GM12872 (cell line): ENCODE results near the gene MIPOL1.

ENCODE experiments used
- TF ChIP-seq, protein P1 (sequence below): IDR thresholded peaks from 3 replicates; pipeline ENCODE4 v1.5.1; 2011; ENCODE audit warnings: low read depth, mild to moderate bottlenecking, low read length, moderate library complexity; ENCODE audit not compliant: insufficient read depth

Gene MIPOL1

DNA sequence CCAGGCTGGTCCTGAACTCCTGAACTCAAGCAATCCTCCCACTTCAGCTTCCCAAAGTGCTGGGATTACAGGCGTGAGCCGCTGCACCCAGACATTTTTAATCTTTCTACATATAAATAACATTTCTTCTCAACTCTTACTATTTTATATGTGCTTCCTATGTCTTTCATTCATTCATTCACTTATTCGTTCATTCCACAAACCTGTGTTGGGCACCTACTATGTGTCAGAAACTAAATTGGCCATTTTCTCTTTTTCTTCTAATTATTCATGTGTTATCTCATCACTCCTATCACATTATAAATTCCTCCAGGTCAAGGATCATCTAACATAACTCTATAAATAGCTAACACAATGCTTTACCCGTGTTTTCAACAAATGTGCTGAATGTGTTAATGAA lies 373.7 kb downstream of the MIPOL1 start:
- TF ChIP-seq, protein P1, sequence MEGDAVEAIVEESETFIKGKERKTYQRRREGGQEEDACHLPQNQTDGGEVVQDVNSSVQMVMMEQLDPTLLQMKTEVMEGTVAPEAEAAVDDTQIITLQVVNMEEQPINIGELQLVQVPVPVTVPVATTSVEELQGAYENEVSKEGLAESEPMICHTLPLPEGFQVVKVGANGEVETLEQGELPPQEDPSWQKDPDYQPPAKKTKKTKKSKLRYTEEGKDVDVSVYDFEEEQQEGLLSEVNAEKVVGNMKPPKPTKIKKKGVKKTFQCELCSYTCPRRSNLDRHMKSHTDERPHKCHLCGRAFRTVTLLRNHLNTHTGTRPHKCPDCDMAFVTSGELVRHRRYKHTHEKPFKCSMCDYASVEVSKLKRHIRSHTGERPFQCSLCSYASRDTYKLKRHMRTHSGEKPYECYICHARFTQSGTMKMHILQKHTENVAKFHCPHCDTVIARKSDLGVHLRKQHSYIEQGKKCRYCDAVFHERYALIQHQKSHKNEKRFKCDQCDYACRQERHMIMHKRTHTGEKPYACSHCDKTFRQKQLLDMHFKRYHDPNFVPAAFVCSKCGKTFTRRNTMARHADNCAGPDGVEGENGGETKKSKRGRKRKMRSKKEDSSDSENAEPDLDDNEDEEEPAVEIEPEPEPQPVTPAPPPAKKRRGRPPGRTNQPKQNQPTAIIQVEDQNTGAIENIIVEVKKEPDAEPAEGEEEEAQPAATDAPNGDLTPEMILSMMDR = no peak

DNA sequence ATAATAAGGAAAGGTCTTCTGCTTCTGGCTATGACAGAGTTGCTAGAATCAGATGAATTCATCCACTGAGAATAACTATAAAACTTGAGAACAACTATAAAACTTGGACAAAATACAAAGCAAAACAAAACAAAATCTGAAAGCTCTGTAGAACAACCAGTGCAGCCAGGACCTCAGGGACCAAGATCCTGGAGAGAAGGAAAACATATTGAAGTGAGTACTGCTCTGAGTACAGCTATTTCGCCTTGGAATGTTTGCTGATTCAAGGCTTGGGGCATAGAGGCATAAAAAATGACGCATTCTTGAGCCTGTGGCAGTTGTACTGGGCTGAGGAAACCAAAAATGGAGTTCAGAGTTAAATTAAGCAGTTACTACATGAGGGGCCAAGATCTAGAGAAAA lies 375.6 kb downstream of the MIPOL1 start:
- TF ChIP-seq, protein P1 = no peak

DNA sequence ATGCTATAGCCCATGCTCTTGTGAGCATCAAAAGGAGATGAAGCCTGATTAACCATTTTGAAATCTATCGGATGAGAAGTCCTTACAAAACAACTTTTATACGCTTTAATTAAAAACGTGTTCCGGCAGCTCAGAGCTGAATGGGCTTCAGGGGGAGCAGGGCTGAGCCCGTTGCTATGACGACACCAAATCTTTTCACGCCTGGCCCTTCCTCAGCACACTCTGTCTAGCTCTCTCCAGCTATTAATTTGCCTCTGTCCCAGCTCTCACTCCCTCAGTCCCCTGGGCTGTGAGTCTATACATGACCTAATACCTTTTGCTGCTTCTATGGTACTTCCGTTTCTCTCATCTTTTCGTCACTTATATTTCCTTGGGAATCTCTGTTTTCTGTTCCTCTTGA lies 381.5 kb downstream of the MIPOL1 start:
- TF ChIP-seq, protein P1 = no peak

DNA sequence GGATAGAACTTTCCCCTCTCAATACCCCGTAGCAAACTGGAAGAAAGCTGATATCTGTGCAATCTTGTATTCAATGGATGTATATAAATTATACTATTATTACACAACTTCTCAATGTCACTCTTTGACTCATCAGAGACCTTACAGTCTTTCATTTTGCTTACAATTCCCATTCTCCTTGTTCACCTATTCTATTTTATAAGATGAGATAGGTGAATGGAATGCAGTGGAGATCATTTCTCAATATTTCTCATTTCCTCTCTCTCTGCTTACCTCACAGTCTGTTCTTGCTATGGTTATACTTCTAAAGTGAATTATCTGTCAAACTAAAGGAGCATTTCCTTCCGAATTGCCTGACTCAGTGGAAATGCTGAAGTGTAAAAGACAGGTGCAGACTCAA lies 382.4 kb downstream of the MIPOL1 start:
- TF ChIP-seq, protein P1 = no peak

DNA sequence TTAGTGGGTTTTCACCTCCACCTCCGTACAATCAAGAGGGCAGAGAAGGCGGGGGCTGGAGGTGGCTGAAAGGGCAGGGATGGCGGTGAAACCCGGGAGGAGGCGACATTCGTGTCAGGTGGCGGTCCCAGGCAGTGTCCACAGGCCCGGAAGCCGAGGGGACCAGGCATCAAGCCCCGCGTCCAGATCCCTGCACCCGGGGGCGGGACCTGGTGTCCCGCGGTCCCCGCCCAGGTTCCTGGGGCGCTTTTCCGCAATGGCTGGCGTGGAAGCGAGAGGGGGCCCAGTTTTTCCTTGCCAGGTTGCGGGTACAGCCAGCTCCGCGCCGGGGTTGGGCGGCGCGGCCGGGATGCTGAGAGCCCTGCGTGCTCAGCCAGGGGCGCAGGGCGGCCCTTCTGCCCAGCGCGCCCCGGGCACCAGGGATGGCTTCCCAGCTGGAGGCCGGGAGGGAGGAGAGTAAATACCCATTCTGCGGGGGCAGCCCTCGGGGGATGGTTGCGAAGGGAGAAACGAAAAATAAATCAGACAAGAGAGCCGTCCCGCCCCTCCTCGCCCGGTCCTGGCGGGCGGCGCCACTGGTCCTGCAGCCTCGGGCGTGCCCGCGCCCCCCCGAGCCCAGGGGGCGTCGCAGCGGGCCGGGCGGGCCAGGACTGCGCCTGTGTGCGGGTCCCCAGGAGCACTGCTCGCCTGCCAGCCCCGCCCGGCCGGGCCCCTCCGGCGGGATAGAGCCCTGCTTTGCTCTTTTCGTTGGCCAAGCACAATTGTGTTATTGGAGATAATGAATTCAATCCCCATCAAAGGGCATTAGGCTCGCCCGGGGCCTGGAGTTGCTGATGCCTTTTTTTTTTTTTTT lies 385.8 kb downstream of the MIPOL1 start:
- TF ChIP-seq, protein P1 = no peak

DNA sequence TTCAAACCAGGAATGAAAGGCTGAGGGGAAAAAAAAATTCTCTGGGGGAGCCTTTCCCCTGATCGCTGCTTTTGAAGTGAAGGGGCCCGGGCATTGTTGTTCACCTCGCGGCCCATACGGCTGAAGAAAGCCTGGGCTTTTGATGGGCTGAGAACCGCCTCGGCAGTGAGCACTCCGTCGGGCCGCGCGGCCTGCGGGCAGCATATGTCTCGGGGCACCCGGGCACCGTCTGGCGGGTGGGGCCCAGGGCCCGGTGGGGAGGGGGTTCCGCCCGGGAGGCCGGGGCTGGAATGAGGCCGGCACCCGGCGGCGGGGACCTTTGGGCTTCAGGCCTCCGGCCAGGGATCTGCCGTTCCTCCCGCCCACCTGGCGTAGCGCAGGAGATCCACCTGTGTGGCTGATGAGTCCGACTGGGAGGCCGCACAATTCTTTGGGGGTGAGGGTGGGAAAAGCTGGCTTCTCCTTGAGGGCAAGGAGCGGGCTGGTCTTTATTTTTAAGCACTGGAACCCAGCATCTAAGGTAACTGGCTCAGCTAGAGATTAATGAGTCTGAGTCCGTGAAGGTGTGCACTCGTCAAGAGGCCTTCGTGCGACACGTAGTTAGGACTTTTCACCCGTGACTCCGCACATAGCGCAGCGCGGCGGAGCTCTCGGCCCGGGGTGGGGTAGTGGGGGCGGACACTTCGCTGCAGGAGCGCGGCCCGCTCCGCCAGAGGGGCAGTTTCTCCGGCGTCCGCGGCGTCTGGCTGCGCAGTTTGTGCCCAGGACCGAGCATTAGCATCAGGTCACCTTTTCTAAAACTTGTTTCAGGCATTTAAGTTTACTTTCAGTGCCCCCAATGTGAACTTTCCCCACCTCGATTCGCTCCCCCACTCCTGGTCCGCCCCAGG lies 386.7 kb downstream of the MIPOL1 start:
- TF ChIP-seq, protein P1 = no peak

DNA sequence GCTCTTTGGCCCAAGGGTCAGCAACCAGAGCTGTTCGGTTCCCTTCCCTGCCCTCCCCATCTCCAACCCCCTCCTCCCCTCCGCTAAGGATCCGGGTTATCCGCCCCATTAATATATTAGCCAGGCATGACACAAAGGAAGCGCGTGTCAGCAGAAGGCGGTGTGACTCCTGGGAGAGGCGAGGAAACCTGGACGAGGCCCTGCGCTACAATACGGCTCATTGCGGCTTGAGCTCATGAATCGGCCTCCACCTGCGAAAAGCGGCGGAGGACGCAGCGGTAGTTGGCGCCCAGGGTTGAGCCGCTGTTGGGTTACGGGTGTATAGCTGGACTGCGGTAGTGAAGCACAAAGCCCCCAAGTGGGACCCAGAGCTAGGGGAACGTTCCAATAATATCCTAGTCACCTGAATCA lies 387.4 kb downstream of the MIPOL1 start:
- TF ChIP-seq, protein P1 = no peak
